HL-60 (cell line): Measurements from ENCODE around the gene LRRC4C.

Experiments used
- DNase-seq, 2 experiments: peaks; one replicate each; pipeline ENCODE4 v3.0.0-alpha.2; 2010 to 2020; ENCODE audit warnings: low read depth in 1 of 2, low spot score in 1 of 2
- H3K27ac ChIP-seq: fragments of 250-450 bp; sonication (Bioruptor Pico); replicated peaks from 2 replicates; pipeline ENCODE4 v1.5.1; 2020; ENCODE audit warnings: mild to moderate bottlenecking, moderate library complexity
- H3K27me3 ChIP-seq: fragments of 250-450 bp; sonication (Bioruptor Pico); 2 replicates; pipeline ENCODE4 v1.5.1; 2021; ENCODE audit warnings: mild to moderate bottlenecking, moderate library complexity; ENCODE audit not compliant: insufficient read depth, poor library complexity, severe bottlenecking
- H3K4me3 ChIP-seq: replicated peaks from 2 replicates; pipeline ENCODE4 v1.5.1; 2011; ENCODE audit warnings: mild to moderate bottlenecking, control low read depth, low read length; ENCODE audit not compliant: insufficient read depth
- GABPA ChIP-seq: IDR thresholded peaks from 2 replicates; pipeline ENCODE4 v1.6.1; 2012; ENCODE audit warnings: low read depth
- POLR2AphosphoS5 ChIP-seq: IDR thresholded peaks from 2 replicates; pipeline ENCODE4 v1.6.1; 2012; ENCODE audit warnings: low read depth
- SPI1 ChIP-seq: IDR thresholded peaks from 2 replicates; pipeline ENCODE4 v1.6.1; 2012; ENCODE audit warnings: low read depth, mild to moderate bottlenecking, borderline replicate concordance
- long read RNA-seq: library from polyadenylated mRNA; unstranded; transcript quantifications from one replicate; pipeline ENCODE4 v2.0.0, GENCODE V29; 2020
- TF ChIP-seq, protein P1 (sequence below): IDR thresholded peaks from one replicate; pipeline ENCODE4 v1.5.1; 2011; ENCODE audit warnings: low read length, control low read depth, inconsistent platforms; ENCODE audit not compliant: insufficient read depth
- TF ChIP-seq, protein P2 (sequence below): IDR thresholded peaks from 2 replicates; pipeline ENCODE4 v1.6.1; 2012; ENCODE audit warnings: low read depth; ENCODE audit not compliant: insufficient replicate concordance

LRRC4C gene
- long read RNA-seq, partial matches to known transcripts = 0 of 1 reads
- long read RNA-seq, other reads (novel, unspliced or antisense) = 1 of 1 reads

DNA sequence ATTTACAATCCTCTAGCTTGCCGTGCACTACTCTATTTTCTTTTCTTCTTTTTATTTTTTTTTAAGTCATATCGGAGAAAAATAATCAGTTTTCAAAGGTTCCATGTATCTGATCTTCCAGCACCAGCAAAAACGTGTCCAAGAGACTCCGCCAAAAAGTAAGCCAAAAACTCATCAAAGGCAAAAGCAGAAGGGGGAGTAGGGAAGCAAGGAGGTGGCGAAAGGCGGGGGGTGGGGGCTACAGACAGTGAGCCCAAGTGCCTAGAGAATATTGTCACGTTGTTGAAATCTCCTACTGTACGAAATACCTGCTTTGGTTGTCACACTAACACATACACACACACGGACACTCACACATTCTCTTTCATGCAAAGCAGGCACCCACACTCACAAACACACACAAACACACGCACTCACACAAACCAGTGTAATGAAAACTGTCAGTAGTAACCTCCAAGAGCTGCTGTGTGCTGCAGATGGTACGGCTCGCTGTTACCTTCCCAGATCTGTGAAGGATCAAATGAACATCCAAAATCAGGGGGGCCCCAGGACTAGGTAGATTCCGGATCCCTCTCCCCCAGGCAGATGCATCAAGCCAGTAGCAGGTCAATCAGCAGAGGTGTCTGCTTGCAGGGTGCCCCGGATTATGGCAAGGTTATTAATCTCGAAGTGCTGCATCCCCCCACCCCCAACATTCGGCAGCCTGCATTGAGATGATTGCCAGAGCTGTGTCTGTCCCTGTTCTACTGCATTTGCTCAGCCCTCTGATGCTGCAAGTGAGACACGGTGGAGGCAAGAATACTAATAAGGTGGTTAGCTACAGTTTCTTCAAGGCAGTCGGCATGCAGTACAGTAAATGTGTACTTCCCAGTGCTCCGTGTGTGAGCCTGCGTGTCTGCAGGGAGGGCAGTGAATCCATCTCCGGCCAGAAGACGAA, at the start of gene LRRC4C:
Gene LRRC4C (minus strand): TSS at position 188 of the 937 bp plus-strand sequence.
- no peak for DNase-seq
- Histone ChIP-seq H3K27me3 (peaks cover 7% of the 10 kb centered on the region), H3K4me3 (no peak within 1 kb of the TSS), H3K27ac (no peak within 1 kb of the TSS)
- TF ChIP-seq SPI1 (no peak), GABPA (no peak), POLR2AphosphoS5 (no peak)
- TF ChIP-seq, protein P1, sequence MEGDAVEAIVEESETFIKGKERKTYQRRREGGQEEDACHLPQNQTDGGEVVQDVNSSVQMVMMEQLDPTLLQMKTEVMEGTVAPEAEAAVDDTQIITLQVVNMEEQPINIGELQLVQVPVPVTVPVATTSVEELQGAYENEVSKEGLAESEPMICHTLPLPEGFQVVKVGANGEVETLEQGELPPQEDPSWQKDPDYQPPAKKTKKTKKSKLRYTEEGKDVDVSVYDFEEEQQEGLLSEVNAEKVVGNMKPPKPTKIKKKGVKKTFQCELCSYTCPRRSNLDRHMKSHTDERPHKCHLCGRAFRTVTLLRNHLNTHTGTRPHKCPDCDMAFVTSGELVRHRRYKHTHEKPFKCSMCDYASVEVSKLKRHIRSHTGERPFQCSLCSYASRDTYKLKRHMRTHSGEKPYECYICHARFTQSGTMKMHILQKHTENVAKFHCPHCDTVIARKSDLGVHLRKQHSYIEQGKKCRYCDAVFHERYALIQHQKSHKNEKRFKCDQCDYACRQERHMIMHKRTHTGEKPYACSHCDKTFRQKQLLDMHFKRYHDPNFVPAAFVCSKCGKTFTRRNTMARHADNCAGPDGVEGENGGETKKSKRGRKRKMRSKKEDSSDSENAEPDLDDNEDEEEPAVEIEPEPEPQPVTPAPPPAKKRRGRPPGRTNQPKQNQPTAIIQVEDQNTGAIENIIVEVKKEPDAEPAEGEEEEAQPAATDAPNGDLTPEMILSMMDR = no peak
- TF ChIP-seq, protein P2, sequence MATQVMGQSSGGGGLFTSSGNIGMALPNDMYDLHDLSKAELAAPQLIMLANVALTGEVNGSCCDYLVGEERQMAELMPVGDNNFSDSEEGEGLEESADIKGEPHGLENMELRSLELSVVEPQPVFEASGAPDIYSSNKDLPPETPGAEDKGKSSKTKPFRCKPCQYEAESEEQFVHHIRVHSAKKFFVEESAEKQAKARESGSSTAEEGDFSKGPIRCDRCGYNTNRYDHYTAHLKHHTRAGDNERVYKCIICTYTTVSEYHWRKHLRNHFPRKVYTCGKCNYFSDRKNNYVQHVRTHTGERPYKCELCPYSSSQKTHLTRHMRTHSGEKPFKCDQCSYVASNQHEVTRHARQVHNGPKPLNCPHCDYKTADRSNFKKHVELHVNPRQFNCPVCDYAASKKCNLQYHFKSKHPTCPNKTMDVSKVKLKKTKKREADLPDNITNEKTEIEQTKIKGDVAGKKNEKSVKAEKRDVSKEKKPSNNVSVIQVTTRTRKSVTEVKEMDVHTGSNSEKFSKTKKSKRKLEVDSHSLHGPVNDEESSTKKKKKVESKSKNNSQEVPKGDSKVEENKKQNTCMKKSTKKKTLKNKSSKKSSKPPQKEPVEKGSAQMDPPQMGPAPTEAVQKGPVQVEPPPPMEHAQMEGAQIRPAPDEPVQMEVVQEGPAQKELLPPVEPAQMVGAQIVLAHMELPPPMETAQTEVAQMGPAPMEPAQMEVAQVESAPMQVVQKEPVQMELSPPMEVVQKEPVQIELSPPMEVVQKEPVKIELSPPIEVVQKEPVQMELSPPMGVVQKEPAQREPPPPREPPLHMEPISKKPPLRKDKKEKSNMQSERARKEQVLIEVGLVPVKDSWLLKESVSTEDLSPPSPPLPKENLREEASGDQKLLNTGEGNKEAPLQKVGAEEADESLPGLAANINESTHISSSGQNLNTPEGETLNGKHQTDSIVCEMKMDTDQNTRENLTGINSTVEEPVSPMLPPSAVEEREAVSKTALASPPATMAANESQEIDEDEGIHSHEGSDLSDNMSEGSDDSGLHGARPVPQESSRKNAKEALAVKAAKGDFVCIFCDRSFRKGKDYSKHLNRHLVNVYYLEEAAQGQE = no peak

DNA sequence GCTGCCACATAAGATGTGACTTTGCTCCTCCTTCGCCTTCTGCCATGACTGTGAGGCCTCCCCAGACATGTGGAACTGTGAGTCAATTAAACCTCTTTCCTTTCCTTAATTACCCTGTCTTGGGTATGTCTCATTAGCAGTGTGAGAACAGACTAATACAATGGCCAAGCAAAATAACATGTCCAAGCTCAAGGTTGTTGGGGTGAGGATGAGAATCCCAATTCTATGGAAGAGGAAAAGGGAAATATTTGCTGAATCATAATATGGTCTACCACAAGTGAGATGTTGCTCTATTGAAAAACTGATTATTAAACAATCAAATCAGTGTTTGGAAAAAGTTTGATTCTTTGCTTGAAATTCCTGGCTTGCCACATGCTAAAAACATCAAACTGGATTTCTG, 48.7 kb upstream of the LRRC4C start:
- Histone ChIP-seq H3K27me3 (no peaks in the 10 kb centered on the region), H3K4me3 (no peak overlapping the region), H3K27ac (no peak overlapping the region)
- no peak for DNase-seq
- TF ChIP-seq POLR2AphosphoS5 (no peak), SPI1 (no peak), GABPA (no peak)
- TF ChIP-seq, protein P2 = no peak
- TF ChIP-seq, protein P1 = no peak

DNA sequence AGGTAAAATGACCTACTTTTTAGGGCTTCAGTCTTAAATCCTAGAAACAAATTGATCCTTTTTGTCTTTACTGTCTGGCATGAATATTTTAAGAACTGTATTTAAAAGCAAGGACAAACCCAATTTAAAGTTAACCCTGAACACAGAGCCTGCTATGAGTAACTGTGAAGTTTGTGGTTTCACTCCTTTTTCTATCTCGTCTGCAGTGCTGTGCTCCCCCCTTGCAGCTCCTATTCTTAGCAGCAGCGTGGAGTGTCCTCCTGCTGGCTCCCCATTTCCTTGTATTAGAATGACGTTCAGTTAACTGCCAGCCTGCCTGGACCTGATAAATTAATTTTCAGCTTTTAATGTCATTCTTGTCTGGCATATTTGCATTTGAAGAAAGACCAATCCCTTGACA, 40.0 kb upstream of the LRRC4C start:
- Histone ChIP-seq H3K4me3 (no peak overlapping the region), H3K27ac (no peak overlapping the region), H3K27me3 (no peaks in the 10 kb centered on the region)
- DNase-seq = no peak
- TF ChIP-seq POLR2AphosphoS5 (no peak), GABPA (no peak), SPI1 (no peak)
- TF ChIP-seq, protein P2 = no peak
- TF ChIP-seq, protein P1 = no peak
